ENCODE data around the gene SSBP3.

Gene SSBP3

GRCh38 chr1:54283635-54284385 is 122.4 kb downstream of the SSBP3 start:
- no peak for DNase-seq (ENCODE audit: low spot score)

- no peak for DNase-seq (ENCODE audit: low spot score)
Measured at GRCh38 chr1:54282101-54282847, 123.9 kb downstream of the SSBP3 start.

GRCh38 chr1:54280651-54281050 is 125.5 kb downstream of the SSBP3 start:
- no peak for DNase-seq (ENCODE audit: low spot score)

- no peak for DNase-seq (ENCODE audit: low spot score)
Measured at GRCh38 chr1:54279457-54279856, 126.7 kb downstream of the SSBP3 start.

GRCh38 chr1:54278941-54279422 is 127.2 kb downstream of the SSBP3 start:
- no peak for DNase-seq (ENCODE audit: low spot score)

- no peak for DNase-seq (ENCODE audit: low spot score)
Measured at GRCh38 chr1:54277451-54278341, 128.5 kb downstream of the SSBP3 start.

- DNase-seq (ENCODE audit: low spot score) = no peak
Measured at GRCh38 chr1:54276617-54277450, 129.4 kb downstream of the SSBP3 start.

GRCh38 chr1:54275349-54275748 is 130.8 kb downstream of the SSBP3 start:
- peak; percentile 68 for DNase-seq (ENCODE audit: low spot score)

- DNase-seq (ENCODE audit: low spot score) = no peak
Measured at GRCh38 chr1:54274881-54275280, 131.3 kb downstream of the SSBP3 start.

GRCh38 chr1:54274448-54274847 is 131.7 kb downstream of the SSBP3 start:
- peak; percentile 45 for DNase-seq (ENCODE audit: low spot score)

GRCh38 chr1:54273795-54274163 is 132.4 kb downstream of the SSBP3 start:
- DNase-seq (ENCODE audit: low spot score) = no peak

GRCh38 chr1:54273092-54273794 is 133.0 kb downstream of the SSBP3 start:
- peak; percentile 90 for DNase-seq (ENCODE audit: low spot score)

GRCh38 chr1:54272772-54273091 is 133.5 kb downstream of the SSBP3 start:
- no peak for DNase-seq (ENCODE audit: low spot score)

GRCh38 chr1:54272134-54272533 is 134.1 kb downstream of the SSBP3 start:
- DNase-seq (ENCODE audit: low spot score) = no peak

- DNase-seq (ENCODE audit: low spot score) = no peak
Measured at GRCh38 chr1:54271341-54271740, 134.9 kb downstream of the SSBP3 start.

GRCh38 chr1:54270543-54270942 is 135.7 kb downstream of the SSBP3 start:
- no peak for DNase-seq (ENCODE audit: low spot score)

- no peak for DNase-seq (ENCODE audit: low spot score)
Measured at GRCh38 chr1:54268762-54269297, 137.4 kb downstream of the SSBP3 start.

- DNase-seq (ENCODE audit: low spot score) = no peak
Measured at GRCh38 chr1:54267815-54268761, 138.1 kb downstream of the SSBP3 start.

- no peak for DNase-seq (ENCODE audit: low spot score)
Measured at GRCh38 chr1:54266908-54267307, 139.3 kb downstream of the SSBP3 start.

- DNase-seq (ENCODE audit: low spot score) = no peak
Measured at GRCh38 chr1:54266195-54266594, 140.0 kb downstream of the SSBP3 start.

Measured in Ammon's horn (tissue), 1 donor.